Stimulated activated CD4-positive, alpha-beta T cell treated with anti-CD3 and anti-CD28 coated beads, Interleukin-12 subunit alpha, Interleukin-12 subunit beta, amount 100 ng/mL, for 24 hours (primary cell): Measurements from ENCODE around the gene FAM236D.
"Not testable (repeated sequence)": the region's sequence is repeated elsewhere in the genome, so short reads cannot be mapped to it uniquely, and the experiment has no call there.

Experiments used
- DNase-seq, 2 experiments: peaks; one replicate each; pipeline ENCODE4 v3.0.0-alpha.2; 2020; ENCODE audit warnings: low read depth in 2 of 2

Gene FAM236D

GRCh38 chrX:72808110-72808509 lies at the start of gene FAM236D:
TSS of gene FAM236D (minus strand) at chrX:72808210. CDS start at chrX:72808110, 100 bp downstream.
- DNase-seq: not testable (repeated sequence)

GRCh38 chrX:72837532-72837931 lies 29.5 kb upstream of the FAM236D start:
- not testable (repeated sequence) for DNase-seq

GRCh38 chrX:72830701-72831100 lies 22.7 kb upstream of the FAM236D start:
- DNase-seq: not testable (repeated sequence)

GRCh38 chrX:72790390-72790789 lies 17.6 kb downstream of the FAM236D start:
- not testable (repeated sequence) for DNase-seq

- not testable (repeated sequence) for DNase-seq
These were observed 19.9 kb downstream of the FAM236D start for GRCh38 chrX:72788142-72788541.

- DNase-seq: not testable (repeated sequence)
These were observed 24.0 kb downstream of the FAM236D start for GRCh38 chrX:72783964-72784363.

- DNase-seq: not testable (repeated sequence)
These were observed 24.6 kb downstream of the FAM236D start for GRCh38 chrX:72783365-72783936.

GRCh38 chrX:72782560-72782959 lies 25.4 kb downstream of the FAM236D start, which contains the start of gene FAM236B:
TSS of gene FAM236B (minus strand) at chrX:72782660. CDS start at chrX:72782560, 100 bp downstream.
- not testable (repeated sequence) for DNase-seq

GRCh38 chrX:72778146-72778545 lies 29.9 kb downstream of the FAM236D start:
- not testable (repeated sequence) for DNase-seq

GRCh38 chrX:72777467-72777790 lies 30.6 kb downstream of the FAM236D start:
- not testable (repeated sequence) for DNase-seq

GRCh38 chrX:72776653-72777466 lies 31.1 kb downstream of the FAM236D start, which contains the start of gene DMRTC1B:
TSS of gene DMRTC1B (plus strand) at chrX:72776890. CDS start at chrX:72845136, 68,246 bp downstream.
- DNase-seq: not testable (repeated sequence)

- not testable (repeated sequence) for DNase-seq
These were observed 47.6 kb downstream of the FAM236D start for GRCh38 chrX:72760454-72760853.
